Measurements from ENCODE around the gene TRPV4.

The TRPV4 gene

GRCh38 chr12:109831929-109832328, 1.3 kb downstream of the TRPV4 start (continued):
- TF ChIP-seq HOXD13 (CRISPR knock-in tag; IDR thresholded peaks at IDR 0.05; ENCODE audit: borderline replicate concordance), result no peak
- no peak for TF ChIP-seq ZNF221 (tag by site-specific recombination; IDR thresholded peaks at IDR 0.05; ENCODE audit: borderline replicate concordance)
- no peak for TF ChIP-seq ZNF626 (tag by site-specific recombination; IDR thresholded peaks at IDR 0.05)
- TF ChIP-seq OSR2 (tag by site-specific recombination; IDR thresholded peaks at IDR 0.05), result no peak
- no peak for TF ChIP-seq ZBTB8A (tag by site-specific recombination; IDR thresholded peaks at IDR 0.05)
- no peak for TF ChIP-seq ZNF837 (tag by site-specific recombination; IDR thresholded peaks at IDR 0.05)
- no peak for TF ChIP-seq ZBTB6 (tag by site-specific recombination; IDR thresholded peaks at IDR 0.05)
- TF ChIP-seq ZNF23 (tag by site-specific recombination; IDR thresholded peaks at IDR 0.05; ENCODE audit: borderline replicate concordance), result no peak
- no peak for TF ChIP-seq ZNF114 (tag by site-specific recombination; IDR thresholded peaks at IDR 0.05)

- TF ChIP-seq ZFP37 (tag by site-specific recombination; IDR thresholded peaks at IDR 0.05), result no peak
- no peak for TF ChIP-seq ZNF114 (tag by site-specific recombination; IDR thresholded peaks at IDR 0.05)
- TF ChIP-seq ZNF175 (tag by site-specific recombination; IDR thresholded peaks at IDR 0.05), result no peak
- TF ChIP-seq ZNF501 (tag by site-specific recombination; IDR thresholded peaks at IDR 0.05), result no peak
- no peak for TF ChIP-seq ZBTB49 (tag by site-specific recombination; IDR thresholded peaks at IDR 0.05; ENCODE audit: low read depth)
- TF ChIP-seq ZNF335 (tag by site-specific recombination; conservative IDR thresholded peaks at IDR 0.05), result no peak
- no peak for TF ChIP-seq ZNF701 (tag by site-specific recombination; IDR thresholded peaks at IDR 0.05)
- TF ChIP-seq ZNF2 (tag by site-specific recombination; IDR thresholded peaks at IDR 0.05), result no peak
- TF ChIP-seq ZBTB21 (tag by site-specific recombination; IDR thresholded peaks at IDR 0.05), result no peak
- no peak for TF ChIP-seq ZNF449 (tag by site-specific recombination; IDR thresholded peaks at IDR 0.05)
- no peak for TF ChIP-seq ZNF596 (tag by site-specific recombination; IDR thresholded peaks at IDR 0.05)
- TF ChIP-seq SCRT1 (tag by site-specific recombination; IDR thresholded peaks at IDR 0.05; ENCODE audit: borderline replicate concordance), result no peak
- no peak for TF ChIP-seq ZNF274 (IDR thresholded peaks at IDR 0.05; ENCODE audit: low read length)
- TF ChIP-seq ZNF274 (tag by site-specific recombination; IDR thresholded peaks at IDR 0.05; ENCODE audit: borderline replicate concordance), result no peak
- TF ChIP-seq ZFHX2 (tag by site-specific recombination; conservative IDR thresholded peaks at IDR 0.05), result no peak
- TF ChIP-seq ZNF394 (tag by site-specific recombination; IDR thresholded peaks at IDR 0.05; ENCODE audit: borderline replicate concordance), result no peak
- CTCF ChIA-PET, result interaction anchor here (0.5 to 2.7 kb wide), 3 partner anchors 14 to 889 kb away, joined by 3 to 10 read pairs (median 9); no protein-coding TSS in a partner anchor
- POLR2A ChIA-PET, result no interaction called here
- Histone ChIP-seq H3K4me1 (ENCODE audit: control insufficient read depth, insufficient read depth, low read length) (no peaks in the 10 kb centered on the region), H3K4me3 (ENCODE audit: low read depth, low read length) (no peak overlapping the region), H3K9me3 (ENCODE audit: control insufficient read depth, insufficient read depth, low read depth, low read length) (no peaks in the 10 kb centered on the region), H3K27ac (ENCODE audit: extremely low read depth, low read depth, low read length) (no peak overlapping the region), H3K36me3 (ENCODE audit: control insufficient read depth in 2 of 2, insufficient read depth in 1 of 2, low read length in 2 of 2) (no peaks in the 10 kb centered on the region)
These were observed 1.8 kb downstream of the TRPV4 start for GRCh38 chr12:109831365-109831764.
